Daoy (cell line): Measurements from ENCODE around the gene CST6. TPM values are rescaled to one million over a fixed set of nuclear protein-coding genes. Genes with fewer than 3 reads are reported as not detected.

Experiments
- DNase-seq: peaks from one replicate; pipeline ENCODE4 v3.0.0-alpha.2; 2015; ENCODE audit warnings: low read depth
- total RNA-seq: library from RNA; depleted of rRNA; stranded (reverse); fragments of >200 nt; shearing (Covaris generic); gene quantifications from 2 replicates; pipeline ENCODE4 v1.2.3, GENCODE V29; 2014; rRNA removed

Gene CST6, protein sequence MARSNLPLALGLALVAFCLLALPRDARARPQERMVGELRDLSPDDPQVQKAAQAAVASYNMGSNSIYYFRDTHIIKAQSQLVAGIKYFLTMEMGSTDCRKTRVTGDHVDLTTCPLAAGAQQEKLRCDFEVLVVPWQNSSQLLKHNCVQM
- total RNA-seq, result not detected in 2 replicates

DNA sequence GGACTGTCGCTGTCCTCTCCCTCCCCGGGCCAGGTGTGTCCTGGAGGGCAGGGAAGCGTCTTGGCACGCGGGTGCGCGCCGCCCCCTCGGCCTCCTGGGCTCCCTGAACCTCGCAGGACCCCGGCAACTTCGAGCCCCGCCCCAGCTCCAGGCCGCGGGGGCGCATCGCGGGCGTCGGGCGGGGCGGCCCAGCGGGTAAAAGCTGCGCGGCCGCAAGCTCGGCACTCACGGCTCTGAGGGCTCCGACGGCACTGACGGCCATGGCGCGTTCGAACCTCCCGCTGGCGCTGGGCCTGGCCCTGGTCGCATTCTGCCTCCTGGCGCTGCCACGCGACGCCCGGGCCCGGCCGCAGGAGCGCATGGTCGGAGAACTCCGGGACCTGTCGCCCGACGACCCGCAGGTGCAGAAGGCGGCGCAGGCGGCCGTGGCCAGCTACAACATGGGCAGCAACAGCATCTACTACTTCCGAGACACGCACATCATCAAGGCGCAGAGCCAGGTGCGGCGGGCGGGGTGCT, at the start of gene CST6:
Gene CST6, plus strand, starts transcription at position 224 of the 519 bp plus-strand sequence. Its CDS starts 37 bp downstream, at position 261.
- no peak for DNase-seq

DNA sequence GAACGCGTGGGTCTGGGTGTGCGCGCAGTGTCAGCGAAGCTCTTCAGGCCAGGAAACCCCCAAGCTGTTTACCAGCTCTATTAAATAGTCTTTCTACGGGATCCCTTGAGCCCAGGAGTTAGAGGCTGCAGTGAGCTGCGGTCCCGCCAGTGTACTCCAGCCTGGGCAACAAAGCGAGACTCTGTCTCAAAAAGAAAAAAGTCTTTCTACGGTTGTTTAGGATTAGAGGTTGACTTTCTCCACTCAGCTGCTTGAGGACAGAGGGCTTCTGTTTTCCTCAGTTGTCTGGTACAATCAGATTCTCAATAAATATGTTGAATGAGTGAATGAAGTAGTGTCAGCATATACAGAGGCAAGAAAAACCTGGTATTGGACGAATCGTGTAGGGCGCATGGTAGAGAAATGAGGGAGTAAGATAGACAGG, 49.7 kb upstream of the CST6 start:
- DNase-seq, result no peak

DNA sequence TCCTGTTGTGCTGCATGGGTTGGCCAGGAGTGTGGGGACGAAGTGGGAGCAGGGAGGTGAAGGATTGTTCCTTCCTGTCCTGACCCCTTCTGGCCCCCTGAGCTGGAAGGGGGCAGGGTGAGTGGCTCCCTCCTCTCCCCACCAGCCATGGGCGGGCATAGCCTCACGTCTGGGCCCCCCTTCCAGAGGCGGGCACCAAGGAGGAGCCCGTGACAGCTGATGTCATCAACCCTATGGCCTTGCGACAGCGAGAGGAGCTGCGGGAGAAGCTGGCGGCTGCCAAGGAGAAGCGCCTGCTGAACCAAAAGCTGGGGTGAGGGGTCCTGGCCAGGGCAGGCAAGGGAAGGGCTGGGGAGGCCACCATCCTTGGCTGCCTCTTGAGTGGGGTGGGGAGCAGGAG, 46.9 kb upstream of the CST6 start:
- no peak for DNase-seq

DNA sequence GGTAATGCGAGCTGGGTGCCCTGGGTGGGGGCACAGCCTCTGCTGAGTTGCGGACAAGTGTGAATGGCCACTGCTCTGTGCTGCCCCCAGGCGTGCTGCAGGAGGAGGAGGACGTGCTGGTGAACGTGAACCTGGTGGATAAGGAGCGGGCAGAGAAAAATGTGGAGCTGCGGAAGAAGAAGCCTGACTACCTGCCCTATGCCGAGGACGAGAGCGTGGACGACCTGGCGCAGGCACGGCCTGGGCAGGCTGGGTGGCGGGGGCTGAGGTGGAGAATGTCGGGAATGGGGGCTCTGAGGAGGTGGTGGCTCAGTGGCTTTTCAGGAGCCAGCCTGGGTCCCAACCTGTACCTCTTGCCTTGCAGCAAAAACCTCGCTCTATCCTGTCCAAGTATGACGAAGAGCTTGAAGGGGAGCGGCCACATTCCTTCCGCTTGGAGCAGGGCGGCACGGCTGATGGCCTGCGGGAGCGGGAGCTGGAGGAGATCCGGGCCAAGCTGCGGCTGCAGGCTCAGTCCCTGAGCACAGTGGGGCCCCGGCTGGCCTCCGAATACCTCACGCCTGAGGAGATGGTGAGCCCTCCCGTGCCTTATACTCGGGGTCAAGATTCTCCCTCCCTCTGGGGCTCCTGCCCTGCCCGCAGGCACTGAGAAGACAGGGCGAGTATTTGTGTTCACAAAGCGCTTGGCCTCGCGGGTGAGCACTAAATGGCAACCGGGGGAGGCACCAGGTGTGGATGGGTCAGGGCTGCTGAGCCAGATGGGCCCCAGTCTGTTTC, 45.6 kb upstream of the CST6 start:
- no peak for DNase-seq

DNA sequence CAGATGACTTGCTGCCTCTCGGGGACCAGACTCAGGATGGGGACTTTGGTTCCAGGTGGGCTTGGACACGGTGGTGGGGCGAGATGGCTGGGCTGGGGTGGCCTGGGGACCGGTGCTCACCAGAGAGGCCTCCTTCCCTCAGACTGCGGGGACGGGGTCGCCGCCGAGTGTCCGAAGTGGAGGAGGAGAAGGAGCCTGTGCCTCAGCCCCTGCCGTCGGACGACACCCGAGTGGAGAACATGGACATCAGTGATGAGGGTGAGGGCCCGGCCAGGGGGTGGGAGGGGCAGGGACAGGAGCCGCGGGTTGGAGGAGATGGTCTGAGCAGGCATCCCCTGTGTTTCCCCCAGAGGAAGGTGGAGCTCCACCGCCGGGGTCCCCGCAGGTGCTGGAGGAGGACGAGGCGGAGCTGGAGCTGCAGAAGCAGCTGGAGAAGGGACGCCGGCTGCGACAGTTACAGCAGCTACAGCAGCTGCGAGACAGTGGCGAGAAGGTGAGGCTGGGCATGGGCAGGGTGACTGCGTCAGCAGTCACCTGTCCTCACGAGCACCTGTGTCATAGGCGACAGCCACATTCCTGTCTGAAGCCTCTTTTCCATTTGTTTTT, 44.4 kb upstream of the CST6 start:
- no peak for DNase-seq

DNA sequence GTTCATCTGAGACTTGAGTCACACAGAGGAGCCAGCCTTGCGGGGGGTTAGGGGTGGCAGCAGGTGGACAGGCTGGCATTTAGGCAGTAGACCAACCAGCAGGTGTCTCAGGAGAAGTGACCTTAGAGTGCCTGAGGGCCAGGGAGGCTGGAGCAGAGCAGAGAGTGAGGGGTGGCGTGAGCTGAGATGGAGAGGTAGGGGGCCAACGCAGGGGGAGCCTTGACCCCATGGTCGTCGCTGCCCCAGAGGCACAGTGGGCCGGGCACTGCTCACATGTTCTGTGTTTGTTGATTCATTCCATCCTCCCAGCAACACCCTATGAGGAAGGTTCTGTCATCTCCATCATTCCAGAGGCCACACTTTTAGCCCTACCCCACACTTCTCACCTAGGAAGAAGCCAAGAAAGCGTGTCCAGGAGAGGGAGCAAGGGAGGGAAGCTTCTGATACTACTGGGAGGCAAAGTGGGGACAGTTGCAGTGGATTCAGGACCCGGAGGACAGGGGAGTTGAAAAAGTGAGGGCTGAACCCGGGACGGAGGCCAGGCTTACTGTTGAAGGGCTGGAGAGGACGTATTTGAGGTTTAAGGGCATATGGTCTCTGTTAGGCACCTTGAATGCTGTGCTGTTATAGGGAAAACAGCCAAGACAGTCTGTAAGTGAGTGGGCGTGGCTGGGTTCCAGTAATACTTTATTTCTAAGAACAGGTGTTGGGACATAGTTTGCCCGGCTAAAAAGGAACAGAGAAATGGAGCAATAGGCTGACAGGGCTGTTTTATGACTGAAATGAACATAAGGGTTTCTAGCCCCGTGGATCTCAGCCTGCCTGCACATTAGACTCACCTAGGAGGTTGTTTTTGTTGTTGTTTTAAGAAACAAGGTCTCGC, 43.0 kb upstream of the CST6 start:
- no peak for DNase-seq

DNA sequence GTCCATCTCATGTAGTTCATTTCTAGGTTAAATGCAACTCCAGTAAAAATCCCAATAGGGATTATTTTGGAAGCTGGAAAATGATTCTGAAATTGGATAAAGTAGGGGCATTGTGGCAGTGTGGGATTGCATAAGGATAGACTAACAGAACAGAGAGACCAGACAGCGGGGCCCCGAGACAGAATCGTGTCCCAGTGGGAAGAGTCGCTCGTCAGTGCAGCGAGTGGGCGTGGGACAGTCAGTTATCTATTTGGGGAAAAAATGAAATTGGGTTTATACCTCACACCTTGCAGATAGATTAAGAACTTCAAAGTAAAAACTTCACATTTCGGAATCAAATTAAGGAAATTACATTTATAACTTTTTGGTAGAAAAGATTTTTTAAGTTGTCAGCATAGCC, 39.7 kb upstream of the CST6 start:
- no peak for DNase-seq

DNA sequence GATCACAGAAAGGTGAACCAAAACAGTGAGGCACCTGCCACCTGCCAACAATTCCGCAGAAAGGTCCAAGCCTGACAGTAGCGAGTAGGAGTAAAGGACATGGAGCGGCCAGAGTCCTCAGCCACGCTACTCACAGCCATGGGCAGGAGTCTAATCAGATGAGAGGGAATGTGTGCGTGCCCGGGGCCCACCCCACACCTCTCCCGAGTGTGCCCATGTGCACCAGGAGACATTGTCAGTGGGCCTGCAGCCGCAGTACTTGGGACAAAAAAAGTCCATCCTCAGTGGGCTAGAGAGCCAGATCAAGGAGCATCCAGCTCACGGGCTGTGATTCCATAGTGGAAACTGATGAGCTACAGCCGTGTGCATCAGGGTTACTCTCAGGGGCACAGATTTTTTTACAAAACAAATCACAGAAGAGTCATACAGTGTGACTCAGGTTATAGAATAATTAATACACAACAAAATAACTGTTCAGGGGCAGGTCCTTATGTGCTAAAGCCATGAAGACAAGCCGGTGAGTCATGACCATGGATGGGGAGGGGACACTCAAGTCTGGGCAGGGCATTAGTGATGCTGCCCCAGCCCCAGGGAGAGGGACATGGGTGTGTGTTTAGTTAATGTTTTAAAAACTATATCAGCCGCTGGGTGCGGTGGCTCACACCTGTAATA, 38.2 kb upstream of the CST6 start:
- DNase-seq, result peak; percentile 45

DNA sequence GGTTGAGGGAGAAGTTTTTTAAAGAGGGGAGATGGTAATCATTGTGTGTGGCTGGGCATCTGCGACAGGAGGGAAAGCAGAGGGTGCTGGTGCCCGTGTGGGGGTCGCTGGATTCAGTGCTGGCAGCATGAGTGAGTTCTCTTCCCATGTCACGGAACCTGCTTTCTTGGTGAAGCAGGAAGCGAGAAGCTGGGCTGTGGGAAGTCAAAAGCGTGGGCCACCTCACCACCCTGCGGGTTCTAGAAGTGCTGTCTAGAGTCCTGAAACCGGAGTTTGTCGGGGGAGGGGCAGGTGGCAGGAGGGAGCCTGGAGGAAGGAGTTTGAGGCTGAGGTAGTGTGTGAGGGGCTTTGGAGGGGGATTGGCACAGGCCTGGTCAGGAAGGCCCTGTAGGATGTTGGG, 36.0 kb upstream of the CST6 start:
- no peak for DNase-seq

DNA sequence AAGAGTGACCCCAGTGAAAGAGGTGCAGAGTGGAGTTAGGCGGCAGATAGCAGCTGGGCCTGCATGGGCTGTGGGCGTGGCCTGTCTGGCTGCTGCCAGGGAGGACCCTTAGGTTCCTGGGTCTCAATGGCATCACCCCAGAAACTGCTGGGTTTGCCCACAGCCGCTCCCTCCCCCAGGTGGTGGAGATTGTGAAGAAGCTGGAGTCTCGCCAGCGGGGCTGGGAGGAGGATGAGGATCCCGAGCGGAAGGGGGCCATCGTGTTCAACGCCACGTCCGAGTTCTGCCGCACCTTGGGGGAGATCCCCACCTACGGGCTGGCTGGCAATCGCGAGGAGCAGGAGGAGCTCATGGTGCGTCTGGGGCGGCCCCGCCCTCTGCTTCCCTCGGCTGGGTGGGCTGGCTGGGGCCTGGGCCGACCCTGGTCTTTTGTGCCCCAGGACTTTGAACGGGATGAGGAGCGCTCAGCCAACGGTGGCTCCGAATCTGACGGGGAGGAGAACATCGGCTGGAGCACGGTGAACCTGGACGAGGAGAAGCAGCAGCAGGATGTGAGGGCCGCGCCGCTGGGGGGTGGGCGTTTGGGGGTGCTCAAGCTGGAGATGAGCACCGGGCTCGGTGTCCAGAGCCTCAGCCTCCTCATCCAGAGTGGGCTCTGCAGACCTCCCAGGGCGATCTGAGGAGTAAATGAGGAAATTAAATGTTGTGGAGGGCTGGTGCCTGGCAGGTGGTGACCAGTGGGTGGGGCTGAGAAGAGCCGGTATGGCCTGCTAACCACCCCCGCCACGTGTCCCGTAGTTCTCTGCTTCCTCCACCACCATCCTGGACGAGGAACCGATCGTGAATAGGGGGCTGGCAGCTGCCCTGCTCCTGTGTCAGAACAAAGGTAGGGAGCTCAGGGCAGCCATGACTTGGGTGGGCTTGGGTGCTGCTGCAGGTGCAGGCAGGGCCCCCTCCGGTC, 35.3 kb upstream of the CST6 start:
- DNase-seq, result no peak

DNA sequence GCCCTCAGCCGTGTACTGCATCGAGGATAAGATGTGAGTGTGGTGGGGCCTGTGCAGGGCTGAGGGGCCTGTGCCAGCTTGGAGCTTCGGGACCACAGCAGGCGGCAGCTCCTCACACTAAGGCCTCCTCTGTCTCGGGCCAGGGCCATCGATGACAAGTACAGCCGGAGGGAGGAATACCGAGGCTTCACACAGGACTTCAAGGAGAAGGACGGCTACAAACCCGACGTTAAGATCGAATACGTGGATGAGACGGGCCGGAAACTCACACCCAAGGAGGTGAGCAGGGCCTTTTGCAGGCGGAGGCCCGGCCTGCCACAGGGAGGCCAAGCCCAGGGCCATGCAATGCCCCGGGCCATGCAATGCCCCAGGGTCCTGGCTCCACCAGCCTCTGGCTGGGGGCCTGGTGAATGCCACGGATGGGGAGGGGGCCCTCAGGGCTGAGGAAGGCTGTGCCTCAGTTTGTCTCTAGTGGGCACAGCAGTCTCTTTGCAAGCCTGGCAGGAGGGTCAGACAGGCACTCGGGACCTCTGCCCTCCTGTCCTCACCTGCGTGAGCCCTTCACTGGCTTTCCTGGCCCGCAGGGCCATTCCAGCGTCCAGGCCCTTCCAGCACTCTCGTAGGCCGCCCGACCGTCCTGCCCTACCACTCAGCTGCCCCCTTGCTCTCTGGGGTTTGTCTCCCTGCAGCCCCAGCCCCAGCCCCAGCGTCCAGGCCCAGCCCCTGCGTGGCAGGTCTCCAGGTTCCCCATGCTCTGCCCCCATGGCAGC, 34.0 kb upstream of the CST6 start:
- no peak for DNase-seq

DNA sequence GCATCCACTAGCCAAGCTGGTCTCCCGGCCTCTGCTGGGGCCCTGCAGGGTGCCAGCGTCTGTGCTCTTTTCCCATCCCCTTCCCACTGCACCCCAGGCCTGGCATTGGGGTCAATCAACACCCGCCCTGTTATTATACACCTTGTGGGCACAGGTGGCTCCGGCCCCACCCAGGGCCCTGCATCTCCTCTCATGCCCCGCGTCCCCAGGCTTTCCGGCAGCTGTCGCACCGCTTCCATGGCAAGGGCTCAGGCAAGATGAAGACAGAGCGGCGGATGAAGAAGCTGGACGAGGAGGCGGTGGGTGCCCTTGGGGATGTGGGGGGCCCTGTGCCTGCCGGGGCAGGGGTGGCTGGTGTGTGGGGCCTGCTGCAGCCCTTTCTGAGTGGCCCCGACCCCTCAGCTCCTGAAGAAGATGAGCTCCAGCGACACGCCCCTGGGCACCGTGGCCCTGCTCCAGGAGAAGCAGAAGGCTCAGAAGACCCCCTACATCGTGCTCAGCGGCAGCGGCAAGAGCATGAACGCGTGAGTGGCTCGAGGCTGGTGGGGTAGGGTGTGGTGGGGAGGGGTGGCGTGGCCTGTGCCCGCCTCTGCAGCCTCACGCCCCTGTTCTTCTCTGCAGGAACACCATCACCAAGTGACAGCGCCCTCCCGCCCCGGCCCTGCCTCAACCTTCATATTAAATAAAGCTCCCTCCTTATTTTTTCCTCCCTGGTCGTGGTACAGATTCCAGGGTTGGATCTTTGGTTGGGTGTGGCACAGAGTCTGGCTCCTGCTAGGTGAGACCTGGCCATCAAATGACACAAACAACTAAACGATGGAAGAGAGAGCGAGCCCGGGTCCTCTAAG, 33.2 kb upstream of the CST6 start:
- DNase-seq, result no peak

DNA sequence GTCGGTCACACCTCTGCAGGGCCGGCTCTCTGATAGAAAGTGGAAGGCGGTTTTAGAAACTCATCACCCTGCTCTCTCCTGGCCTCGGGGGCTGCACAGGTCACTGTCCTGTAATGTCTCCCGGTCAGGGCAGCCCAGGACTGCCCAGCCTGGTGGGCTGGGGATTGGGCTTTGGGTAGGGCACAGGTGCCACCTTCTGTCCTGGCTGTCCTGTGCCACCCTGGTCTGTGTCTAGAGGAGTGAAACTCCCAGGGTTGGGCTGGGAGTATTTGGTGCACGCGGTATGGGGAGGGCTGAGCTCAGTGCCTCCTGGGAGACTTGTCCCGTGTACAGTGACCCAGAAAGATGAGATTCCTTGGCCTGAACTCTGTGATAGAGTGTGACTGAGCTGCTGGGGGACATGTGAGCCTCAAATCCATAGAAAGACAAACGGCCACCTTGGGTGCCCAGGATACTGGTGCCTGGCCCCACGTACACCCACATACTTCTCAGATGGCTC, 32.5 kb upstream of the CST6 start:
- DNase-seq, result no peak

DNA sequence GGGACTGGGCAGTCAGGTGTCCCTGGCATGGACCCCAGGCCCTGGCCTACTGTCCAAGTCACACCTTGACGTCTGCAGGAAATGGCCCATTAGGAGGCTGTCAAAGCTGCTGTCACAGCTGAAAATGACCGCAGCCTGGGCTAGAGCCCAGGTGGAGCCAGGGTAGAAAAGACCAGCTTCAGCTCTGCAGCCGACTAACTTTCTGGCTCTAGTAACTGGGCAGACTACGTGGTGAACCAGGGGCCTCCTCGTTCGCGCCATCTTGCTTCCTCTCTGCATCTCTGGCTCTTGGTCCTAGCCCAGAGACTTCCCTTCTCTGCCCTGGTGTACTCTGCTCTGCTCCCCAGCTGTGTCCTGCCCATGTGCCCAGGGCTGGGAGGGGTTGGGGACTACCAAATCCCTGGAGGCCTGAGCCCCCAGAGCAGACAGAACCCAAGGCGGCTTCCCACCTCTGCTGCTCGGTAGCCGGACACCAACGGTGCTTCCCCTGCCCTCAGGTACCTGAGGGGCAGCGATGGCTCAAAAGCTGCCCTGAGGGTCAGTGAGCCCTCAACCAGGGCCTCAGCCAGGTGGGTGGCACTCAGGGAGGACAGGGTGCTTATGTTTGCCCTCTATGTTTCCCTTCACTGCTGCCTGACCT, 30.6 kb upstream of the CST6 start:
- DNase-seq, result no peak

DNA sequence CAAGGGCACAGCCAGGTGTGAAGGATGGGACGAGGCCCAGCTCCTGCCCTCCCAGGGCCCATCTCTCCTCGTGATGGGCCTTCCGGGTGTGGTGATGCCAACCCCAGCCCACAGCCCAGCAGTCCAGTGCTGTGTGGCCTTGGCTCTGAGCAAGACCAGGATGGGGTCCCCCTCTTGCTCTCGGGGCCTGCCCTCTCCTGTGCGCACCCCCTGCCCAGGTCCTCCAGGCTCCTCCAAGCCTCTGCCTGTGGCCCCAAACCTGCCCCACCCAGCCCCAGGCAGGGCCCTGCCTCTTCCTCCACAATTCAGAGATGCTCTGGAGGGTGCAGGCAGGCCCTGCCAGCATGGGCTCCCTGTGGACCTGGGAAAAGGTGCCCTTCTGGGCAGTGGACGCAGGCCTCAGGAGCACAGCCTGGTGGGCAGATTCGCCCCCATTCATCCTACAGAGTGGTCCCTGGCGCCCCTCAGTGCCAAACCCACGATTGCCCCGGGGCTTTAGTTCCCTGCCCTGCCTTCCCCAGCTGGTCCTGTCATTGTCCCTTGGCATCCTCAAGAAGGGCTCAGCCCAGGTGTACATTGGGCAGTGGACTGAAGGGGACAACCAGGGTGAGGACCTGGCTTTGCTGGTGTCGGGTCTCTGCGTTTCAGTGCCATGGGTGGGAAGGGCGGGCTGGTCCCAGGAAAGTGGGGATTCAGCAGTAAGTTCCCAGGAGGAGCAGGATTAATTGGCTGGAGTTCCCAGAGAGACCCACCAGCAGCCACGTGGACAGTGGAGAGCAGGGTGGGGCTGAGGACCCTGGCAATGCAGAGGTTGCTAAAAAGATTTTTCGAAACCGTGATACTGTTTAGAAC, 29.6 kb upstream of the CST6 start:
- no peak for DNase-seq

DNA sequence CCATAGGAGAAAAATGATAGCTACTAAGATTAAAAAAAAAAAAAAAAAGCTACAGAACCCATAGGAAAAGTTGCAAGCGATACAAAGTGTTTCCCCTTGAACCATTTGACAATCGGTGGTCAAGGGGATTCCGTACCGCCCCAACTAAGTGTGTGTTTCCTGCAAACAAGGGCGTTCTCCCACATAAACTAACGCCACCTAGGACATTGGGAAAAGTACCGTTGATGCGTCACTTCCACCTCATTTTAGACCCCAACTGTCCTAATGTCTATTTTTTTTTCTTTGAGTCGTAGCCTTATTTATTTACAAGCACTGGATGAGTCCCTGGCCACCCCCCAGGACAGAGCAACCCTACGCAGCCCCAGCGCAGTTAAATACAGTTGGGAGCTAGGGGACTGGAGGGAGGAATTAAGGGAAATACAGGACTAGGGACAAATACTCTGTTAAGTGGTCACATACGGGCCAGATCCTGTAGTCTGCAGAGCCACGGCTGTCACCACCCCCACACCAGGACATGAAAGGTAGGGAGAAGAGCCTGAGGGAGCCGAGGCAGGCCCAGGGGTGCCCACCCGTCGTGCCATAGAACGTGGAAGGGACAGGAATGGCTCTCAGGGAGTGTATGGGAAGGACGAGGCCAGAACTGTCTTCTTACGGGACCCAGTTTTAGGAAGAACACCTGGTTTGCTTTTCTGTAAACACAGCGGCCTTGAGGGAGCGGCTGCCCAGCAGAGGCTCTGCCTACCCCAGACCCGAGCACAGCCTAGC, 28.8 kb upstream of the CST6 start:
- DNase-seq, result no peak
